Common myeloid progenitor, CD34-positive (primary cell): Measurements from ENCODE around the gene DENND5B.

Experiments
- CTCF ChIA-PET: fragments of 350-600 bp; sonication (Branson Sonifier 250); formaldehyde crosslinking; loops from one replicate; lab custom pipeline; 2021; ENCODE audit warnings: antibody characterized with exemption; lab: Charles Lee
- POLR2A ChIA-PET: fragments of 350-600 bp; sonication (Branson Sonifier 250); formaldehyde crosslinking; loops from one replicate; lab custom pipeline; 2021; ENCODE audit warnings: antibody characterized with exemption; lab: Charles Lee
- DNase-seq, 3 donors: peaks; one replicate each; pipeline versions ENCODE4 v3.0.0 to v3.0.0-alpha.2; 2013
- H3K27ac ChIP-seq, 2 experiments: 1 replicate in 1 of 2; 2 replicates in 1 of 2; pipeline ENCODE4 v1.7.0; 2013; ENCODE audit warnings: inconsistent platforms in 2 of 2, low read length in 2 of 2, mild to moderate bottlenecking in 2 of 2, low read depth in 1 of 2, moderate library complexity in 1 of 2; ENCODE audit not compliant: severe bottlenecking in 2 of 2, insufficient read depth in 1 of 2, poor library complexity in 1 of 2
- H3K27me3 ChIP-seq, 5 experiments: replicated peaks in 2 of 5; 1 replicate in 3 of 5; 2 replicates in 2 of 5; pipeline versions ENCODE4 v1.6.1 to v1.7.0; 2013; ENCODE audit warnings: low read length in 4 of 5, mild to moderate bottlenecking in 2 of 5, moderate library complexity in 2 of 5, inconsistent platforms in 1 of 5; ENCODE audit not compliant: insufficient read depth in 5 of 5, control insufficient read depth in 4 of 5
- H3K36me3 ChIP-seq, 4 experiments: 1 replicate in 2 of 4; 2 replicates in 2 of 4; pipeline versions ENCODE4 v1.6.1 to v1.7.0; 2013; ENCODE audit warnings: low read length in 3 of 4, control low read depth in 1 of 4, mild to moderate bottlenecking in 1 of 4; ENCODE audit not compliant: control insufficient read depth in 4 of 4, insufficient read depth in 4 of 4
- H3K4me1 ChIP-seq, 4 experiments: 1 replicate in 3 of 4; 2 replicates in 1 of 4; pipeline versions ENCODE4 v1.6.1 to v1.7.1; 2013; ENCODE audit warnings: low read length in 3 of 4, mild to moderate bottlenecking in 3 of 4, control low read depth in 1 of 4, inconsistent platforms in 1 of 4, moderate library complexity in 1 of 4; ENCODE audit not compliant: control insufficient read depth in 4 of 4, insufficient read depth in 4 of 4; ENCODE audit errors: control extremely low read depth in 1 of 4
- H3K4me3 ChIP-seq, 7 experiments: 1 replicate in 4 of 7; 2 replicates in 3 of 7; pipeline versions ENCODE4 v1.5.1 to v1.7.0; 2013; ENCODE audit warnings: mild to moderate bottlenecking in 7 of 7, low read length in 6 of 7, moderate library complexity in 6 of 7, inconsistent platforms in 2 of 7, low read depth in 2 of 7, control low read depth in 1 of 7; ENCODE audit not compliant: insufficient read depth in 4 of 7, control insufficient read depth in 1 of 7; ENCODE audit errors: extremely low read depth in 1 of 7
- H3K9me3 ChIP-seq, 5 experiments: 1 replicate in 4 of 5; 2 replicates in 1 of 5; pipeline versions ENCODE4 v1.6.1 to v1.7.1; 2013; ENCODE audit warnings: low read length in 4 of 5, mild to moderate bottlenecking in 2 of 5, inconsistent platforms in 1 of 5, low read depth in 1 of 5, moderate library complexity in 1 of 5; ENCODE audit not compliant: control insufficient read depth in 4 of 5, insufficient read depth in 2 of 5; ENCODE audit errors: control extremely low read depth in 1 of 5
- WGBS: methylation state at CpG from one replicate; pipeline ENCODE4 v1.1.5; 2013; ENCODE audit not compliant: insufficient coverage; 5-methylcytosine and 5-hydroxymethylcytosine counted together

Gene DENND5B

GRCh38 chr12:31522607-31523006 lies 68.3 kb downstream of the DENND5B start:
- CTCF ChIA-PET: interaction anchor here (1.5 kb wide), 1 partner anchor 111 kb away, joined by 4 read pairs; no protein-coding TSS in a partner anchor
- 89% methylated on average over 7 of the region's 7 CpGs for WGBS

GRCh38 chr12:31521964-31522363 lies 69.0 kb downstream of the DENND5B start:
- CTCF ChIA-PET: interaction anchor here (1.1 to 1.5 kb wide), 2 partner anchors 50 to 111 kb away, joined by 4 to 5 read pairs; no protein-coding TSS in a partner anchor
- no peaks in the 10 kb centered on the region for H3K9me3 ChIP-seq
- no peaks in the 10 kb centered on the region for H3K36me3 ChIP-seq
- peaks cover 0 to 3% (median 0%) of the 10 kb centered on the region in 4 experiments for H3K4me1 ChIP-seq
- POLR2A ChIA-PET: no interaction called here
- WGBS: 80% methylated on average over 1 of the region's 1 CpG
- H3K27me3 ChIP-seq: no peaks in the 10 kb centered on the region
- H3K27ac ChIP-seq: no peak overlapping the region
- H3K4me3 ChIP-seq: no peak overlapping the region
- no peak for DNase-seq

More at GRCh38 chr12:31522607-31523006, 68.3 kb downstream of the DENND5B start:
- H3K27me3 ChIP-seq: no peaks in the 10 kb centered on the region
- DNase-seq: no peak
- H3K9me3 ChIP-seq: no peaks in the 10 kb centered on the region
- no peaks in the 10 kb centered on the region for H3K36me3 ChIP-seq
- POLR2A ChIA-PET: no interaction called here
- no peak overlapping the region for H3K4me3 ChIP-seq
- peaks cover 0 to 3% (median 0%) of the 10 kb centered on the region in 4 experiments for H3K4me1 ChIP-seq
- H3K27ac ChIP-seq: no peak overlapping the region

- CTCF ChIA-PET: no interaction called here
- DNase-seq: no peak
- Histone ChIP-seq H3K4me1 (no peaks in the 10 kb centered on the region), H3K27ac (no peak overlapping the region), H3K9me3 (no peaks in the 10 kb centered on the region), H3K36me3 (no peaks in the 10 kb centered on the region), H3K4me3 (no peak overlapping the region), H3K27me3 (no peaks in the 10 kb centered on the region)
- POLR2A ChIA-PET: no interaction called here
Measured at GRCh38 chr12:31519511-31519910, 71.4 kb downstream of the DENND5B start.

- DNase-seq: no peak
- H3K36me3 ChIP-seq: no peaks in the 10 kb centered on the region
- WGBS: 94% methylated on average over 4 of the region's 4 CpGs
- H3K4me1 ChIP-seq: no peaks in the 10 kb centered on the region
- H3K4me3 ChIP-seq: no peak overlapping the region
- ChIA-PET POLR2A (no interaction called here), CTCF (no interaction called here)
- no peak overlapping the region for H3K27ac ChIP-seq
- H3K27me3 ChIP-seq: no peaks in the 10 kb centered on the region
- H3K9me3 ChIP-seq: no peaks in the 10 kb centered on the region
Measured at GRCh38 chr12:31518680-31519227, 72.2 kb downstream of the DENND5B start.

- Histone ChIP-seq H3K4me1 (no peaks in the 10 kb centered on the region), H3K27me3 (no peaks in the 10 kb centered on the region), H3K27ac (no peak overlapping the region), H3K36me3 (no peaks in the 10 kb centered on the region), H3K4me3 (no peak overlapping the region), H3K9me3 (no peaks in the 10 kb centered on the region)
- CTCF ChIA-PET: interaction anchor here (0.6 kb wide), 1 partner anchor 56 kb away, joined by 3 read pairs; no protein-coding TSS in a partner anchor
- POLR2A ChIA-PET: no interaction called here
- no peak for DNase-seq
- WGBS: no CpG with 5 or more reads among the region's 1 CpG
Measured at GRCh38 chr12:31517994-31518393, 72.9 kb downstream of the DENND5B start.

- DNase-seq: no peak
- Histone ChIP-seq H3K27me3 (no peaks in the 10 kb centered on the region), H3K27ac (no peak overlapping the region), H3K4me3 (no peak overlapping the region), H3K9me3 (no peaks in the 10 kb centered on the region), H3K36me3 (no peaks in the 10 kb centered on the region), H3K4me1 (no peaks in the 10 kb centered on the region)
- ChIA-PET POLR2A (interaction anchor here (0.6 kb wide), 1 partner anchor 683 kb away, joined by 4 read pairs; no protein-coding TSS in a partner anchor), CTCF (no interaction called here)
- WGBS: no CpG with 5 or more reads among the region's 2 CpGs
Measured at GRCh38 chr12:31516702-31517101, 74.2 kb downstream of the DENND5B start.

- H3K27me3 ChIP-seq: no peaks in the 10 kb centered on the region
- no peaks in the 10 kb centered on the region for H3K36me3 ChIP-seq
- H3K27ac ChIP-seq: no peak overlapping the region
- POLR2A ChIA-PET: no interaction called here
- WGBS: 96% methylated on average over 4 of the region's 4 CpGs
- H3K9me3 ChIP-seq: no peaks in the 10 kb centered on the region
- CTCF ChIA-PET: interaction anchor here (0.5 kb wide), 1 partner anchor 275 kb away, joined by 4 read pairs; no protein-coding TSS in a partner anchor
- no peaks in the 10 kb centered on the region for H3K4me1 ChIP-seq
- no peak overlapping the region for H3K4me3 ChIP-seq
- DNase-seq: no peak
Measured at GRCh38 chr12:31514912-31515311, 76.0 kb downstream of the DENND5B start.
